GM21825 (cell line): ENCODE results near the gene CIB4.

Experiments
- ATAC-seq: cut with Tn5 transposase; IDR thresholded peaks from one replicate; pipeline ENCODE4 v1.9.1; 2021; ENCODE audit warnings: mild to moderate bottlenecking, moderate library complexity; ENCODE audit not compliant: unreplicated experiment

The CIB4 gene

GRCh38 chr2:26555246-26556133 is 85.7 kb downstream of the CIB4 start:
- ATAC-seq, result no peak

- no peak for ATAC-seq
These were observed 88.4 kb downstream of the CIB4 start for GRCh38 chr2:26552641-26553374.

GRCh38 chr2:26550276-26551015 is 90.7 kb downstream of the CIB4 start:
- ATAC-seq, result no peak

DNA sequence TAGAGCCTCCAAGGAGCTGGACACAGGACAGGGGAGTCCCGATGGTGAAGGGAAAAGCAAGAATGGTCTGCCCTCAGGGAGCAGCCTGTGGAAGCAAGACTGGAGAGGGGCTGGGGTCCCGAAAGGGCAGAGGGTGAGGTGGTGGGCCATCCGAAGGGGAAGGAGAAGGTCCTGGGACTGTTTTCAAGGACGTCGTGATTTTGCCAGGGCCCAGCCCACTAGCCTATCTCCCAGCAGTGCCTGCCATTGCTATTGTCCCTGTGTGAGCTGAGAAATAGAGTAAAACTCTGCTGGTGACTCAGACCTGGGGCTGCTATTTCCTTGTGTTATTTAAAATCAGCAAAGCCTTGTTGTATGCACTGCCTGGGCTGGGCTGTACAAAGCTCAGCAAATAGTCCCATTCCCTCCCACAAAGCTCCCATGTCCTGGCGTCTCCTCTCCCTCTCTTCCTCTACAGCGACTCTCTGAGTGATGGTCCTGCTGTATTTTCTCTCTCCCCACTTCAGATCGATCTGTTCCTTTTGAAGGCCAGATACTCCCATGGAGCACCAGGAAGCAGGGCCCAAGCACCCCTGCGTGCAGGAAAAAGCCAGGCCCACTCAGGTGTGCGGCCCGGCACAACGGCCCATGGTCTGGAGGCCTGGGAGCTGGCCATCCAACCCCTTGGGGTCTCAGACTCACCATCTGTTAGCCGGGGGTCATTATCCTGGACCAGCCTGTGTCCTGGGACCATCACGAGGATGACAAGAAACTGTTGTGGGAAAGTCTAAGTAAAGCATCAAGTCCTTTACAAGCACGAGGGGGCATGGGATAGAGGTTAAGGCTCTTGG is 98.3 kb downstream of the CIB4 start:
- ATAC-seq, result no peak

DNA sequence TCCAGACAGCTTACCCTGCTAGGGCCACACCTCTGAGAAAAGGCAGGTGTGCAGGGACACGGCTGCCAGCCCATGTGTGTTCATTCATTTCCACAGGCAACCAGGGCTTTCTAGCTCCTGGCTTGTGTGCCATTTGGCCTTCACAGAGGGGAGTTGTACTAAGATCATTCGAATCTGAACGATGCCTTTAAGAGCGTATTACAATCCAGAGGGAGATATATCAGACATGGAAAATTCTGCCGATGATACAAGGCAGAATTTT is 99.0 kb downstream of the CIB4 start:
- no peak for ATAC-seq

- ATAC-seq, result no peak
These were observed 99.6 kb downstream of the CIB4 start for GRCh38 chr2:26541401-26542193.

DNA sequence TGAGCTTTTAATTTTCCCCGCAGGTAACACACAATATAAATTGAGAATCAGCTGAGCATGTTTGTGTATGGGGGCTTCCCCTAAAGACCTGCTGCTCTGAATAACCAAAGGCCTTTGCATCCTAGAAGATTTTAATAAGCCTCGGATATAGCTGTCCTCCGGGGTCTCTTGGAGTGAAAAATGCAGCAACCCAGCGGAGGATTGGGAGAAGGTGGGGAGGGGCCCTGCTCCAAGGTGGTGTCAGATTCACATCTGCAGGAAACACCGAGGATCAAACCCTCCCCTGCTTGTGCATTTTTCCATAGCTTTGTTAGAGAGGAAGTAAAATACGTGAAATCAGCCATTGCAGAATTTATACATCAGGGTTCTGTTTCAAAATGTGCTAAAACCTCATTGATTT is 100.2 kb downstream of the CIB4 start:
- no peak for ATAC-seq

- ATAC-seq, result no peak
These were observed 100.9 kb downstream of the CIB4 start for GRCh38 chr2:26540306-26540705.

GRCh38 chr2:26537826-26538475 is 103.2 kb downstream of the CIB4 start:
- no peak for ATAC-seq

DNA sequence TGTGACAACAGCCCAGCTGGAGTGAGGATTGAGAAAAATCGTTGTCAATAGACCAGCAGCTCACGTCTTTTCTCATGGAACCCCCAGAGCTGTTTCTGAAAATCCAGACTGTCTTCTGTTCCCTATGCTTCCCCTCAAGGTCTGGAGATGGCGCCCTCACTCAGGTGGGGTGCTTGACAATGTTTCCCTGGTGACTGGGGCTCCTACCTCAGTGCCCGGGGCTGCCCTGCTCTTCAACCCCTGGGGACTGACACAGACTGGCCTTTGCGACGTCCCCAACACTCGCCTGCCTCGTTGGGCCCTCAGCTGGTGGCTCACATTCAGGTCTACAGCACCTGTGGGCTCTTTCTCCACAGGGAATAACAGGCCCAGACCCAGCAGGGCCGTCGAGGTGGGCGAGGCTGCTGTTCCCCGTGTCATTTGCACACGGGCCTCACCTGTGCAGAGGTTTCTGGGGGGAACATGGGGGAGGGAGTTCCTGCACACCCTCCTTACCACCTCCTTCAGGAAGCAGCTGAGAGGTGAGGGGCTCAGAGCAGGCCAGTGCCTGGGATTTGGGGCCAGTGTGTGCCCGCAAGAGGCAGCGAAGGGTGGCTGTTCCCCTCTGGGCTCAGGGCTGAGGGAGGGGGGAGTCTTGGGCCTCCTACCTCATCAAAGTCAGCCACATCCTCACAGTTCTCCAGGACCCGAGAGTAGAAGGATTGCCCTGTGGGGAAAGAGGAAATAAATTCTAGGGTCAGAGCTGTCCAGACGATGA is 103.9 kb downstream of the CIB4 start:
- no peak for ATAC-seq

DNA sequence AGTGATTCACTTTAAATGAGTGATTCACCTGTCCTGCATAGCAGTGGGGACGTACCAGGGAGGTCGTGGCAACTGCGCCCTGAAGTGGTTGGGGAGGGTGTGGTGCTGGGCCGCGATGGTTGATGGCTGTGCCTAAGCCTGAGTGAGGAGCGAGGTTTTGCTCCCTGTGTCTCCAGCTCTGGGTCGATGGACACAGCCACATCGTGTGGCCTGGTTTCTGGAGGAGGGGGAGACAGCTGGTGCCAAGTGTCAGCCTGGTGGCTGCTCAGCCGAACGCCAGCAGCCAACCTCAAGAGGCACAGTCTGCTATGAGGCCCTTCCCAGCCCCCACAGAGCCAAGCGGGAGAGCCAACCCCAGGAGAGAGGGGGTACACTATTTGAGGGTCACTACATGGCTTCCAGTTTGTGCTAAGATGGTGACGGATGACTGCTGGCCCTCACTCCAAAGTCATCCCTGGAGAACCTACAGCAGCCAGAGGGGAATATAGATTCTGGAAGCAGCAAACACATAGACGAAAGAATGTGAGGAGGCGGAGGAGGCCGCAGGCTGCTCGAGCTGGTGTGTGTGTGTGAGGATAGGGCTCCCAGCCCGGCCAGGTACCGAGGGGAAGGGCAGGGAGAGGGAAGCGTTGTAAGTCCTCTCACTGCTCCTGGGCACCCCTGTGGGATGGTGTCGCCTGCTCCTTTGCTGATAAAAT is 104.6 kb downstream of the CIB4 start:
- no peak for ATAC-seq

- ATAC-seq, result no peak
These were observed 105.4 kb downstream of the CIB4 start for GRCh38 chr2:26535663-26536275.

- no peak for ATAC-seq
These were observed 106.1 kb downstream of the CIB4 start for GRCh38 chr2:26534865-26535662.

DNA sequence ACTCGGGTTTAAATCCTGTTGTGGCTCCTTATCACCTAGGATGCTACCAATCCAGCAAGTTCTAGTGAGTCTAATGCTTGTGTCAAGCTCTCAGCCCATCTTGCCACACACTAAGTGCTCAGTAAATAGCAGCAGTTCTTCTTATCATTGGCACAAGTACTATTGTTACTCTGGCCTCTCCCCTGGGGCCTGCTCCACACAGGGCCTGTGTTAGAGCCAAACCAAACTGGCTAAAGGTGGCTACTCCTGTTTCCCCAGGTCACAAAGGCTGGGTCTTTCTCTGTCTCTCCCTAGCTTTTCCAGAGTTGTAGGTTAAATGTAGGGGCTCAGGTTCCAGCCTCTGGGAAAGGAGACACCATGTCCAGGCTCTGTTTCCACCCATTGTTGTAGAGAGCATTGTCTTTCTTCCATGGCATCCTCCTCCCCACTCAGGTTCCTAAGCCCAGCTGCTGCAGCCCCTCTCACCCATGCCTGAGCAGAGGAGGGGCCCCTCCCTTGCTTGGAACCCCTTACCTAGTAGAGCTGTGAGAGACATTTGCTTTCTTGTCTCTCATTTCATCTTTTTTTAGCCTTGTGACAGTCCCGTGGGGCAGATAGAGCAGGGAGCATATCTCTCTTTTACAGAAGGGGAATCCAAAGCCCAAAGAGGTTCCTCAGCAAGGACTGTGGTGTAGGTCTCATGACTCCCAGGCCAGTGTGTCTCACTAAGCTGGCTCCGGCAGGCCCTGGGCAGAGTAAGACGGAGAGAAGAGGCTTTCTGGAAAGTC is 106.9 kb downstream of the CIB4 start:
- no peak for ATAC-seq

DNA sequence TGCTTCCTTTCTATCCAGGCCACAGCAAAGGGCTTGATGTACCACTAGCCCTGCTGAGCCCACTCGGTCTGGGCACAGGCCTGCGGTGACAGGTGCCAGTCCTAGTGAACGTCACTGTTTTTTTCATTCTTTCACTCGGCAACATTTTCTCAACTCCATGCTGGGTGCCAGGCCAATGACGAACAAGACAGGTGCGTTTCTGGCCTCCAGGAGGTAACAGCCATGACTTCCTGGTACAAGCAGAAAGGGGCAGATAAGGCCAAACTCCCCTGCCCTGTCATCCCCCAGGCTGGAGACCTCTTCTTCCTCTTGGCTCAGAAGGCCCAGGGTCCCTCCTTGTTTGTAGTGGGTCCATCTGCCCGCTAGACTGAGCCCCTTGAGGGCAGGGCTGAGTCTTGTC is 107.5 kb downstream of the CIB4 start:
- ATAC-seq, result no peak
